Measurements from ENCODE around the gene TFEB. TPM values are rescaled to one million over a fixed set of nuclear protein-coding genes. Genes with fewer than 3 reads are reported as not detected.

The TFEB gene
- total and polyA plus RNA-seq, 2 of the 8 experiments (the other 6 are each of a cell fraction or from before 2014, with no cell fraction given), result 2.3 to 6.7 TPM

DNA sequence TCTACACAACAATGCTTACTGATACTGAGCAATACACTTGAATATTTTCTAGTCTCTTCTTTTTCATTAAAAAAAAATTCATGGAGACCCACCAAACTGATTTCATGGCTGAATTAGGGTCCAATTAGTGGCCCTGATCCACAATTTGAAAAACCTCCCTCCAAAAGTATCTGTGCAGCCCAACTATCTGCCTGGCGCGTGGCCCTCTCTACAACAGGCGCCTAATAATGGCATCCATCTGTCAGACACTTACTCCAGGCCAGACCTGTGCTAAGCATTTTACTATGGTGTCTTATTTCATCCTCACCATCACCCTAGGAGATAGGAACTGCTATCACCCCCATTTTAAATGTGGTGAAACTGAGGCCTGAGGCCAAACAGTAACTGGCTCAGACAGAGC is 14.0 kb downstream of the TFEB start:
- no peak overlapping the region for H2BK20ac ChIP-seq (ENCODE audit: low read length)
- no peak overlapping the region for H2BK12ac ChIP-seq (ENCODE audit: low read depth, low read length)
- no peak overlapping the region for H3K4ac ChIP-seq (replicated peaks; ENCODE audit: insufficient read length, low read depth, low read length)
- no peak overlapping the region for H3K18ac ChIP-seq (ENCODE audit: extremely low read depth, low read length)
- H2BK120ac ChIP-seq (replicated peaks; ENCODE audit: low read depth, low read length), result no peak overlapping the region
- CTCF ChIA-PET (ENCODE audit: partially characterized antibody), result interaction anchor here (1.4 to 10.4 kb wide), 5 partner anchors 12 to 120 kb away, joined by 3 to 99 read pairs (median 10); no protein-coding TSS in a partner anchor
- no peak overlapping the region for H2BK5ac ChIP-seq (ENCODE audit: low read depth, low read length)
- POLR2A ChIA-PET (ENCODE audit: partially characterized antibody), result no interaction called here
- no peaks in the 10 kb centered on the region for H3K79me2 ChIP-seq (ENCODE audit: control insufficient read depth in 1 of 2, insufficient read depth in 2 of 2, low read length in 2 of 2)
- H3K36me3 ChIP-seq (ENCODE audit: control insufficient read depth in 2 of 4, insufficient read depth in 4 of 4, low read length in 3 of 4), result no peaks in the 10 kb centered on the region
- 90% methylated on average over 3 of the region's 3 CpGs; no CpG with 5 or more reads in 1 of the 2 experiments for WGBS, 2 experiments (ENCODE audit: extremely low coverage in 1 of 2, insufficient coverage in 1 of 2, insufficient read length in 1 of 2, insufficient replicate concordance in 2 of 2, low coverage in 1 of 2, low lambda C conversion rate in 2 of 2, missing lambda C conversion rate in 1 of 2)
- no peaks in the 10 kb centered on the region for H3K79me1 ChIP-seq (ENCODE audit: low read depth, low read length)
- H3K9me3 ChIP-seq (ENCODE audit: insufficient read depth in 2 of 2, low read depth in 1 of 2, low read length in 1 of 2), result no peaks in the 10 kb centered on the region
- H2AFZ ChIP-seq (ENCODE audit: low read length), result no peak overlapping the region
- H3K56ac ChIP-seq (replicated peaks; ENCODE audit: insufficient read length, low read depth, low read length), result no peak overlapping the region
- no peaks in the 10 kb centered on the region; the same call in 1 of the 2 replicates for H3K23me2 ChIP-seq (ENCODE audit: low read depth, low read length)
- DNase-seq (ENCODE audit: low read depth in 1 of 2, low spot score in 2 of 2) (no peak), FAIRE-seq (no peak)
- TF ChIP-seq SUZ12 (IDR thresholded peaks at IDR 0.05; ENCODE audit: low read length) (no peak), ZNF274 (IDR thresholded peaks at IDR 0.05; ENCODE audit: borderline replicate concordance, extremely low read depth, low read length) (no peak), GABPA (IDR thresholded peaks at IDR 0.05; ENCODE audit: borderline replicate concordance, insufficient read depth, low read length) (no peak), SP4 (IDR thresholded peaks at IDR 0.05; ENCODE audit: low read length) (no peak), EZH2 (IDR thresholded peaks at IDR 0.05; ENCODE audit: low read depth, low read length, severe bottlenecking) (no peak), CBX5 (IDR thresholded peaks at IDR 0.05; ENCODE audit: low read depth, low read length) (no peak), HDAC2 (IDR thresholded peaks at IDR 0.05; ENCODE audit: borderline replicate concordance in 1 of 2, low read depth in 2 of 2, low read length in 2 of 2) (no peak), TCF12 (IDR thresholded peaks at IDR 0.05; ENCODE audit: low read depth, low read length) (no peak), POLR2AphosphoS5 (IDR thresholded peaks at IDR 0.05; ENCODE audit: low read depth, low read length) (no peak)
- TF ChIP-seq, protein P1, sequence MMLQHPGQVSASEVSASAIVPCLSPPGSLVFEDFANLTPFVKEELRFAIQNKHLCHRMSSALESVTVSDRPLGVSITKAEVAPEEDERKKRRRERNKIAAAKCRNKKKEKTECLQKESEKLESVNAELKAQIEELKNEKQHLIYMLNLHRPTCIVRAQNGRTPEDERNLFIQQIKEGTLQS (IDR thresholded peaks at IDR 0.05; ENCODE audit: insufficient read depth, low read depth, low read length), result no peak
- no peak overlapping the region for H3K23ac ChIP-seq (ENCODE audit: insufficient read length)
- no peak overlapping the region for H4K91ac ChIP-seq (replicated peaks; ENCODE audit: insufficient read length, low read length)
- no peak overlapping the region for H4K8ac ChIP-seq (ENCODE audit: extremely low read depth, insufficient read depth, low read length)
- peaks cover 0 to 1% of the 10 kb centered on the region in 2 experiments for H4K20me1 ChIP-seq (replicated peaks in 1 of 2; ENCODE audit: control insufficient read depth in 1 of 2, insufficient read depth in 2 of 2, low read length in 2 of 2)
- no peaks in the 10 kb centered on the region; a peak in 1 of 7 replicates for H3K27me3 ChIP-seq (replicated peaks in 1 of 4; ENCODE audit: control insufficient read depth in 3 of 4, extremely low read depth in 1 of 4, insufficient read depth in 3 of 4, low read length in 3 of 4)
- no peak overlapping the region for H3K4me3 ChIP-seq (ENCODE audit: extremely low read depth in 1 of 4, insufficient read depth in 2 of 4, low read depth in 3 of 4, low read length in 4 of 4)
- H3K4me2 ChIP-seq (ENCODE audit: insufficient read depth in 1 of 2, low read depth in 2 of 2, low read length in 2 of 2), result no peak overlapping the region
- H2BK15ac ChIP-seq (ENCODE audit: low read length), result no peak overlapping the region
- no peak overlapping the region for H2AK5ac ChIP-seq (ENCODE audit: low read depth, low read length)
- no peak overlapping the region for H3K9ac ChIP-seq (replicated peaks in 1 of 4; ENCODE audit: extremely low read depth in 1 of 4, low read depth in 3 of 4, low read length in 3 of 4)
- no peak overlapping the region for H4K5ac ChIP-seq (ENCODE audit: insufficient read length, low read depth, low read length)
- no peak overlapping the region for H3K27ac ChIP-seq (ENCODE audit: low read depth, low read length)
- peaks cover 0 to 10% (median 5%) of the 10 kb centered on the region in 4 experiments; a peak in 4 of 7 replicates for H3K4me1 ChIP-seq (replicated peaks in 1 of 4; ENCODE audit: control insufficient read depth in 3 of 4, insufficient read depth in 4 of 4, low read length in 3 of 4)
- no peak overlapping the region for H3K14ac ChIP-seq (ENCODE audit: insufficient read length)
